Measurements from ENCODE around the gene ZNF446. TPM values are rescaled to one million over a fixed set of nuclear protein-coding genes. Genes with fewer than 3 reads are reported as not detected.

ZNF446 gene
- total RNA-seq: 6.9 and 8.1 TPM in 2 replicates

DNA sequence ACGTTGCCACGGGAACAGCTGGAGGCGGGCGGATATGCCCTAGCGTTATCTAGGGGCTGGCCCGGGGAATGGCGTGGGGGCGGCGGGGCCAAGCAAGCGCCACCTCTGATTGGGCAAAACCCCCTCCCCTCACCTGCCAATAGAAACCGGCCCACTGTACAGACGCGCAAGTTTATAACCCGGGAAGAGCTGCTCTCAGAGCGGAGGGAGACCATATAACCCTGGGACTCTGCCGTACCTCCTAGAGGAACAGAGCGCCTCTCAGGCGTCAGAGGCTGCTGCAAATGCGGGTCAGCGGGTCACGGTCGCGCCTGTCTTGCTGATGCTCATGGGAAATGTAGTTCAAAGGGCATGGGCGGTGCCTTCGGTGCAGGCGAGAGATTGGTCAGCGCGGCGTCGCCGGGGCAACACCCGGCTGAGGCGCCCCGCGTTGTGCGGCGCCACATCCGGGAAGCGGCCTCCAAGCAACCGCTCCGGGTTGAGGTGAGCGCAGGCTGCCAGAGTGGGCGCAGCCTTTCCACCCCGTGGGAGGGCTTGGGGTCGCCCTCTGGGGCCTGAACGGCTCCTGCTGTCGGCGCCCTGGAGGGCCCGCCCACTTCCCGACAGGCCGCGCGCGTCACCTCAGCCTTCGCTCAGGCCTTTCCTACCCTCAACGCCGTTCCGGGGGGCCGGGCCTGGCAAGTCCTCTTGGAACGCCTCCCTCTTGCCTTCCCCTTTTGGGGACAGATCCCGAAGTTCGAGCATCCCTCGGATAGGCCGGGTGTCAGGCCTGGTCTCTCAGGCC lies at the start of gene ZNF446:
Gene ZNF446, plus strand, starts transcription at position 639 of the 784 bp plus-strand sequence. CDS start 867 bp downstream, outside the sequence.

GRCh38 chr19:58439576-58440554 lies 36.3 kb upstream of the ZNF446 start, which contains the start of gene ZNF132:
Gene ZNF132, minus strand, starts transcription at chr19:58440153. Its CDS starts 332 bp downstream, at chr19:58439821.

DNA sequence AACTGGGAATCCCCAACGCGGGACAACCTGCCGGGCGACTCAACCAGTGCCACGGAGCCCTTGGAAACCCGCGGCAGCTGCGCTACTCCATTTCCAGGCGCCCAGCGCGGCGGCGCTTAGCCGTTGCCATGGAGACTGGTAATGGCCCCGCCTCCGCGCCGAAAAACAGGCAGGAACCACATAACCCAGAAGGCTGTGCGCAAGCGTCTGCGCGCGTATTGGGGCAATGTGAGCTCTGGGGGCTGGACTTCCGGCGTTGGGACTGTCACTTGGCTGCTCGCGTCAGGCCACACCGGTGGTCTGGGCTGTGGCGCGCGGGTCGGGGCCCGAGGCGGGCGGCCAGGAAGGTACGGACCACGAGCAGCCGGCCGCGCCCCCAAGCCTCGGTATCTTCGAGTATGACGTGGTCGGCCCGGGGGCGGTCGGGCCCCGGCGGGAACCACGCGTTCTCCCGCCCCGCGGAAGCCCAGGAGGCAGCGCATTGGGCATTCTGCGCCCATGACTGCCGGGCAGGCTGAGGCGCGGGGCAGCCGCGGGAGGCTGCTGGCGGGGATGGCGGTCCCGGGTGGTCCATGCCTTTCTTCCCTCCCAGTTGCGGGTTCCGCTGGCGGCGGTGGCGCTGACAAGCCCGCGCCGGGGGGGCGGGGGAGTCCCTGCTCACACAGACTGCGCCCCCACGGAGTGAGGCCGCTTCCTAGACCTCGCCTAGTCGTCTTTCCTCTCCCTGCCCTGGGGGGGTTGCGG lies 24.6 kb upstream of the ZNF446 start, which contains the start of gene ZNF324B:
Gene ZNF324B, plus strand, starts transcription at position 265 of the 744 bp plus-strand sequence. CDS start 2,080 bp downstream, outside the sequence.

GRCh38 chr19:58466760-58467589 lies 9.2 kb upstream of the ZNF446 start, which contains the start of gene ZNF324:
Gene ZNF324, plus strand, starts transcription at chr19:58467080. Its CDS starts 2,106 bp downstream, at chr19:58469186.

DNA sequence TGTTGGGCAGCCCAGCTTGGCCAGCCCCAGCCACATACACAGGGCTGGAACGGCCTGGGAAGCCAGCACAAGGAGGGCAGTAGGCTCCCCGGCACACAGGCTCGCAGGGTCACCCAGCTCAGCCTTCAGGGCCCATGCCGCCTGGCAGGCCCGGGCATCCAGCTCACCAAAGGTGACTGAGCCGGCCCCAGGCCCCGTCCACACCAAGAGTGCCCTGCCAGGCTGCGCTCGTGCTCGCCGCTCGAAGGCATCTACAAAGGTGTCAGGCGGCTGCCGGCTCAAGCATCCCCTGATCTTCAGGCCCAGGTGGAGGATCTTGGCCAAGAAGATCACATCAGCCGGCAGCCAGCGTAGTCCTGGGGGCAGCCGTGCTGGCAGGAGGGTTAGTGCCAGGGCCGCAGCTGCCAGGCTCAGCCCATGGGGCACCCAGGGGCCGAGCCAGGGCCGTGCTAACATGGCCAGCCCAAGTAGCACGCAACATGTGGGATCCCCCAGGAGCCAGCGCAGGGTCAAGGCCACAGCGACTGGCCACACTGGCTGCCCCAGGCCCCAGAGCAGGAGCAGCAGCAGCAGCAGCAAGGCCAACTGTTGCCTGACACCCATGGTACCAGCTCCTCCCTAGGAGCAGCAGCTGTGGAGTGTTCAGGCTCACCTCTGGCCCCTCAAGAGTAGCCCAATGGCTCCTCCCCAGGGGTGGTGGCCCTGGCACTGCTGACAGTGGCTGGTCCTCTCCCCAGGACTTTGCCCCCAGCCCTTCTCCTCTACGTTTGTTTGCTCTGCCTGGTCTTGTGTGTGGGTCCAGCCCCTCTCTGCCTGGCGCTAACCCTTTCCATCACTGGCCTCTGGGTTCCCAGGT lies 35.4 kb downstream of the ZNF446 start, which contains the start of gene SLC27A5:
Gene SLC27A5, minus strand, starts transcription at position 640 of the 856 bp plus-strand sequence. Its CDS starts 37 bp downstream, at position 603.

DNA sequence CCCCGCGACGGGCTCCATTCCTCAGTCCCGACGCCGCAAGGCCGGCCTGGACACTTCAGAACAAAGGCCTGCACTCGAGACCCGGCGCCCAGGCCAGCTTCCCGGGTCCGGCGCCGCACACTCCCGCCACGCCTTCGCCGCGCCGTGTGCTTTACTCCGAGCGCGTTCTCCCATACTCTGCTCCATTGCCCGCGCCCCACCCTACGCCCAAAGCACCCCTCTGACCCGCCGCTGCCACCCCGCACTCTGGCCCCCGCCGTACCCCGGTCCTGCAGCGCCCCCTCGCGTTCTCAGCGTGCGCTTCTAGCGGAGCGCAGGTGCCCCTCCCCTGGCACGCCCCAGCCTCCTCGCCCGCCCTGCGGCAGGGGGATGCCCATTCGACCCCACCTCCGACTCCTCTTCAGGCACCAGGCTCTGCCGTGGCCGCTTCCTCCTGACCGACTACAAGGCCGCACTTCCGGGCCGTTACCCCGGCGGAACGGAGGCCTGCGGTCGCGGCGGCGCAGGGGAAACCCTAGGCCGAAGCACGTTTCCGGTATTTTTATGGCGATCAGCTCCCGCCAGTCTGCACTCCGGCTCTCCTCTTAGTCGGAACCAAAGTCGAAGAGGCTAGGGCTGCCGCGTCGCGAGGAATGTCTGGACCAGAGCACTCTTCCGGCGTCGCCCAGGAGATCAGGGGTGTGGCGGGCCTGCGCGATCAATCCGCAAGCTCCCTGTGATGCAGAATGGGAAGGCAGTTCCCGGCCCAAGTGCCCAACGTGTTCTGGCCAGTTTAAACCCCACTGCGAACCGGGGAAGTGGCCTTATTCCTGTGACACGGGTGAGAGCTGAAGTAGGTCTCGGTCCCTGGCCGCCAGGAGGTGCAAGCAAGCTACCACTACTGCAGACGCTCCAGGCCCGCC lies 43.5 kb downstream of the ZNF446 start, which contains the start of gene ZBTB45:
Gene ZBTB45, minus strand, starts transcription at position 456 of the 902 bp plus-strand sequence. CDS start 2,137 bp downstream, outside the sequence.

Other genes starting within 250 kb of the ZNF446 start
- 33.8 and 34.1 TPM in 2 replicates for gene ZNF544, start 247.4 kb upstream of the ZNF446 start, total RNA-seq
- 3.0 and 3.1 TPM in 2 replicates for gene ZNF8, start 197.4 kb upstream of the ZNF446 start, total RNA-seq
- 20.2 and 24.7 TPM in 2 replicates for gene ERVK3-1, start 171.0 kb upstream of the ZNF446 start, total RNA-seq
- 1.4 and 2.1 TPM in 2 replicates for gene ZSCAN22, start 149.4 kb upstream of the ZNF446 start, total RNA-seq
- gene A1BG, start 122.9 kb upstream of the ZNF446 start, total RNA-seq: 8.7 and 12.5 TPM in 2 replicates
- gene ZNF497, start 113.6 kb upstream of the ZNF446 start, total RNA-seq: 0.57 and 0.83 TPM in 2 replicates
- 1.4 and 1.5 TPM in 2 replicates for gene ZNF837, start 95.3 kb upstream of the ZNF446 start, total RNA-seq
- gene RPS5, start 89.1 kb upstream of the ZNF446 start, total RNA-seq: 3,351 and 3,927 TPM in 2 replicates
- not detected in 2 replicates for gene RNF225, start 80.7 kb upstream of the ZNF446 start, total RNA-seq
- gene ZNF584, start 67.7 kb upstream of the ZNF446 start, total RNA-seq: 12.7 and 17.3 TPM in 2 replicates
- 7.4 and 9.7 TPM in 2 replicates for gene ZNF132, start 36.2 kb upstream of the ZNF446 start, total RNA-seq
- 8.0 and 9.2 TPM in 2 replicates for gene ZNF324B, start 24.7 kb upstream of the ZNF446 start, total RNA-seq
- 8.2 and 10.4 TPM in 2 replicates for gene ZNF324, start 9.3 kb upstream of the ZNF446 start, total RNA-seq
- 8.3 and 12.4 TPM in 2 replicates for gene SLC27A5, start 35.6 kb downstream of the ZNF446 start, total RNA-seq
- gene ZBTB45, start 43.5 kb downstream of the ZNF446 start, total RNA-seq: 4.1 and 6.2 TPM in 2 replicates
- 313 and 363 TPM in 2 replicates for gene TRIM28, start 67.7 kb downstream of the ZNF446 start, total RNA-seq
- 179 and 219 TPM in 2 replicates for gene CHMP2A, start 78.8 kb downstream of the ZNF446 start, total RNA-seq
- gene UBE2M, start 82.3 kb downstream of the ZNF446 start, total RNA-seq: 87.9 and 92.6 TPM in 2 replicates
- gene MZF1, start 97.0 kb downstream of the ZNF446 start, total RNA-seq: 10.7 and 14.2 TPM in 2 replicates

Data from smooth muscle cell of bladder (primary cell).